ENCODE data around the gene GATAD2B.
A peak's percentile ranks its signal among the peaks of the same experiment; 100 is the strongest.

Gene GATAD2B

GRCh38 chr1:153786038-153786790 lies 136.6 kb downstream of the GATAD2B start (continued):
- TF ChIP-seq ZNF280D (tag by site-specific recombination; IDR thresholded peaks at IDR 0.05) = 0 out of 2 replicates have a peak, but pooled peaks have one; percentile 38
- TF ChIP-seq REST (tag by site-specific recombination; IDR thresholded peaks at IDR 0.05) = no peak

DNA sequence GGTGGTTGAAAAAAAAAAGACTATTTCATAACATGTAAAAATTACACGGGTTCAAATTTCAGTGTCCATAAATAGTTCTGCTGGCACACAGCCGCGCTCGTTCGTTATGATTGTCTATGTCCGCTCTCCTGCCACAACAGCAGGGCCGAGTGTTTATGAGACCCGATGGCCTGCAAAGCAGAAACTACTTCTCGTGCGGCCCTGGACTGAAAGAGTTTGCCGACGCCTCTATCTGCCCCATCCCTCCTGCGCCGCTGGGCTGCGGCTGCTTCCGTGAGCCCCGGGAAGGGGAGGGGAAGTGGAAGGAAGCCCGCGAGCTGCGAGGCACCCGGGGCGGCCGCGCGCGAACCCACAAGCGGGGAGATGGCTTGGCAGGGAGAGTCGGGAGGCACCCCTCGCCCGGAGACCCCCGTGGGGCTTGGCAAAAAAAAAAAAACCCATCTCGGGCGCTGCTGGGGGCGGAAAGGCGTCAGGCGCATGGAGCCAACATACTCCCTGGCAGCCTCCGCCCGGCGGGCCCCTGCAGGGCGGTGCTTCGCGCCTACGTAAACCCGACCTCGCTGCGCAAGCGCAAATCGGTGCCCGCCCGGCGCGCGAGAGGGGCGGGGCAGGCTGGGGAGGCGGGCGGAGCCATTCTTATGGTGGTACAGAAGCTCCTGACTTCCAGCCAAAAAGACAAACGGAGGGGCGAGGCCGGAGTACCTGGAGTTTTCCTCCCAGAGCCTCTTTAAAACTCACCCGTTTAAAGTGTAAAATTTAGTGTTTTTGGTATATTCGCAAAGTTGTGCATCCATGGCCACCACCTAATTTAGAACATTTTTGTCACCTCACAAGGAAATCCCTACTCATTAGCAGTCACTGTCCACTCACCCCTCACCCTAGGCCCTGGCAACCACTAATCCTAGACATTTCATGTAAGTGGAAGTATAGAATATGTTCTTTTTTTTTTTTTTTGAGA lies 139.3 kb downstream of the GATAD2B start:
- Histone ChIP-seq H3K4me3 (ENCODE audit: low read depth, low read length) (peak overlapping the region; percentile 68), H3K4me1 (ENCODE audit: control insufficient read depth, insufficient read depth, low read length) (no peaks in the 10 kb centered on the region), H3K9me3 (ENCODE audit: control insufficient read depth, insufficient read depth, low read depth, low read length) (no peaks in the 10 kb centered on the region), H3K27ac (ENCODE audit: extremely low read depth, low read depth, low read length) (peak overlapping the region; percentile 67), H3K36me3 (ENCODE audit: control insufficient read depth in 2 of 2, insufficient read depth in 1 of 2, low read length in 2 of 2) (peaks cover 0 to 6% of the 10 kb centered on the region in 2 experiments; a peak in 1 of 3 replicates)
- POLR2A ChIA-PET = interaction anchor here (0.7 to 1.6 kb wide), 11 partner anchors 8 to 207 kb away, joined by 3 to 10 read pairs (median 4); partner anchors contain the start of genes INTS3, RPS27, SLC27A3 and SLC39A1
- CTCF ChIA-PET = interaction anchor here (0.6 to 0.9 kb wide), 2 partner anchors 25 to 431 kb away, joined by 3 to 5 read pairs; no protein-coding TSS in a partner anchor
- TF ChIP-seq ZNF311 (tag by site-specific recombination; IDR thresholded peaks at IDR 0.05; ENCODE audit: borderline replicate concordance) = no peak
- TF ChIP-seq ZNF335 (tag by site-specific recombination; conservative IDR thresholded peaks at IDR 0.05) = peak; percentile 97
- TF ChIP-seq ZNF449 (tag by site-specific recombination; IDR thresholded peaks at IDR 0.05) = no peak; the same call in none of the 2 replicates
- peak; percentile 79 for TF ChIP-seq ZFP69B (tag by site-specific recombination; IDR thresholded peaks at IDR 0.05)
- TF ChIP-seq REPIN1 (tag by site-specific recombination; IDR thresholded peaks at IDR 0.05; ENCODE audit: low read depth) = 0 out of 2 replicates have a peak, but pooled peaks have one; percentile 80
- 0 out of 2 replicates have a peak, but pooled peaks have one; percentile 53 for TF ChIP-seq ZNF394 (tag by site-specific recombination; IDR thresholded peaks at IDR 0.05; ENCODE audit: borderline replicate concordance)
- TF ChIP-seq HIC1 (tag by site-specific recombination; IDR thresholded peaks at IDR 0.05) = peak; percentile 96
- no peak for TF ChIP-seq ZNF623 (tag by site-specific recombination; IDR thresholded peaks at IDR 0.05)
- TF ChIP-seq ZNF248 (tag by site-specific recombination; IDR thresholded peaks at IDR 0.05) = no peak
- TF ChIP-seq ZNF707 (tag by site-specific recombination; IDR thresholded peaks at IDR 0.05) = no peak
- no peak for TF ChIP-seq ZNF112 (tag by site-specific recombination; IDR thresholded peaks at IDR 0.05)
- TF ChIP-seq ZNF37A (tag by site-specific recombination; IDR thresholded peaks at IDR 0.05) = no peak
- peak; percentile 85 for TF ChIP-seq KLF1 (tag by site-specific recombination; IDR thresholded peaks at IDR 0.05)
- TF ChIP-seq KLF8 (tag by site-specific recombination; IDR thresholded peaks at IDR 0.05) = peak; percentile 97
- TF ChIP-seq ZNF48 (tag by site-specific recombination; IDR thresholded peaks at IDR 0.05) = no peak
- TF ChIP-seq ZNF350 (tag by site-specific recombination; IDR thresholded peaks at IDR 0.05) = no peak
- TF ChIP-seq ZNF658 (tag by site-specific recombination; IDR thresholded peaks at IDR 0.05) = no peak
- TF ChIP-seq ZNF366 (tag by site-specific recombination; conservative IDR thresholded peaks at IDR 0.05) = peak; percentile 75
- no peak for TF ChIP-seq ZNF175 (tag by site-specific recombination; IDR thresholded peaks at IDR 0.05)
